ENCODE measurements around the gene LYST. TPM values are rescaled to one million over a fixed set of nuclear protein-coding genes. Genes with fewer than 3 reads are reported as not detected.

The LYST gene
- polyA plus RNA-seq, 1 donor (not counting 4 experiments of a cell fraction or from before 2014, with no cell fraction given) = 24.7 TPM

DNA sequence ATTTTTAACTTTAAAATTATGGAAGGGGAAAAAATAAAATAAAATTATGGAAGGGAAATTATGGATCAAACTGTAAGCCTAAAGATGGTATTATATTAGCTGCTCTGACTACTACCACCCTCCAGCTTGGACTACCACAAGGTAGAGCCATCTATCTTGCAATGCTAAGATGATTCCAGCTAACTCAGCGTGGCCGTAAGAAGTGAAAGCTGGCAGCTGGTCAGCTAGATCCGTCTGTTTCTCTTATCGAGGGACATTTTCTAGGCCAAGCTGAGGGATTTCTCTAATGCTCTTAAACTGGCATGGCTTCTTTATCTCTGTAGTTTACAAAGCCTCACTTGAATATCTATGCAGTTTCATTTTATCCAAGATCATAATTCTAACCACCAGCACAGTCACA lies 31.5 kb downstream of the LYST start:
- H3K27ac ChIP-seq (ENCODE audit: control insufficient read depth, insufficient read depth, low read length) = no peak overlapping the region
- dilution Hi-C loops (cut with MboI; ENCODE audit: extremely low pct_ligation_motif_present, low sequenced_read_pairs) = no loop called here
- TF ChIP-seq EZH2 (IDR thresholded peaks at IDR 0.05; ENCODE audit: low read length) = no peak
- TF ChIP-seq, protein P1, sequence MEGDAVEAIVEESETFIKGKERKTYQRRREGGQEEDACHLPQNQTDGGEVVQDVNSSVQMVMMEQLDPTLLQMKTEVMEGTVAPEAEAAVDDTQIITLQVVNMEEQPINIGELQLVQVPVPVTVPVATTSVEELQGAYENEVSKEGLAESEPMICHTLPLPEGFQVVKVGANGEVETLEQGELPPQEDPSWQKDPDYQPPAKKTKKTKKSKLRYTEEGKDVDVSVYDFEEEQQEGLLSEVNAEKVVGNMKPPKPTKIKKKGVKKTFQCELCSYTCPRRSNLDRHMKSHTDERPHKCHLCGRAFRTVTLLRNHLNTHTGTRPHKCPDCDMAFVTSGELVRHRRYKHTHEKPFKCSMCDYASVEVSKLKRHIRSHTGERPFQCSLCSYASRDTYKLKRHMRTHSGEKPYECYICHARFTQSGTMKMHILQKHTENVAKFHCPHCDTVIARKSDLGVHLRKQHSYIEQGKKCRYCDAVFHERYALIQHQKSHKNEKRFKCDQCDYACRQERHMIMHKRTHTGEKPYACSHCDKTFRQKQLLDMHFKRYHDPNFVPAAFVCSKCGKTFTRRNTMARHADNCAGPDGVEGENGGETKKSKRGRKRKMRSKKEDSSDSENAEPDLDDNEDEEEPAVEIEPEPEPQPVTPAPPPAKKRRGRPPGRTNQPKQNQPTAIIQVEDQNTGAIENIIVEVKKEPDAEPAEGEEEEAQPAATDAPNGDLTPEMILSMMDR (optimal IDR thresholded peaks at IDR 0.05 in 1 of 3, IDR thresholded peaks at IDR 0.05 in 1 of 3, conservative IDR thresholded peaks at IDR 0.05 in 1 of 3; ENCODE audit: extremely low read depth in 1 of 3, insufficient read depth in 2 of 3, low read length in 3 of 3) = peak in 1 of 3 experiments; percentile 8
- FAIRE-seq (no peak), DNase-seq (ENCODE audit: low read depth, low spot score) (no peak)
- no peaks in the 10 kb centered on the region for H3K9me1 ChIP-seq (ENCODE audit: control insufficient read depth, extremely low read depth, insufficient read depth, low read length)
- H3K9ac ChIP-seq (ENCODE audit: control insufficient read depth, extremely low read depth, insufficient read depth, low read length) = no peak overlapping the region
- peaks cover 3% of the 10 kb centered on the region for H3K4me1 ChIP-seq (ENCODE audit: control insufficient read depth, extremely low read depth, insufficient read depth, low read length)
- peak overlapping the region; percentile 43 for H2AFZ ChIP-seq (ENCODE audit: control insufficient read depth, low read length)
- H3K4me2 ChIP-seq (ENCODE audit: control insufficient read depth, extremely low read depth, insufficient read depth, low read depth, low read length) = peak overlapping the region; percentile 69
- no peaks in the 10 kb centered on the region for H3K36me3 ChIP-seq (ENCODE audit: control insufficient read depth in 2 of 2, extremely low read depth in 1 of 2, insufficient read depth in 2 of 2, low read length in 2 of 2)
- no peaks in the 10 kb centered on the region for H3K9me3 ChIP-seq (ENCODE audit: control insufficient read depth, low read depth, low read length)
- no peaks in the 10 kb centered on the region for H3K27me3 ChIP-seq (ENCODE audit: control insufficient read depth, extremely low read depth, insufficient read depth, low read length)
- H3K4me3 ChIP-seq (ENCODE audit: control insufficient read depth in 2 of 3, extremely low read depth in 1 of 3, insufficient read depth in 2 of 3, low read depth in 1 of 3, low read length in 3 of 3) = peak overlapping the region in 2 of 3 experiments; percentile 36 to 55
- H3K79me2 ChIP-seq (ENCODE audit: control insufficient read depth, insufficient read depth, low read length) = peaks cover 25% of the 10 kb centered on the region
- H4K20me1 ChIP-seq (ENCODE audit: control insufficient read depth, extremely low read depth, insufficient read depth, low read length) = no peaks in the 10 kb centered on the region

DNA sequence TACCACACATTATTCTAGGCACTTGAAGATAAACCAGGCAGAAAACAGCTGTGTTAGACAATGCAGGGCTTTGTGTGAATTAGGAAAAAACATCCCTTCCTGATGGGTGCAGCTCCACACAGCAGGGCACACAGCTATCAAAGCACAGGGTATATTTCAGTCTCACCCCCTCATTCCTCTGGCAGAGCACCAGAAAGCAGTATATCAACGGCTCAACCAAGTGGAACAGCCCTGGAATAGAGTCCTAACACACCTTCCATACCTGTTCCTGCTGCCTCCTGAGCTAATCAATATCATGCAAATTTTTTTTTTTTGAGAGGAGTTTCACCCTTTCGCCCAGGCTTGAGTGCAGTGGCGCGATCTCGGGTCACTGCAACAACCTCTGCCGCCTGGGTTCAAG lies 32.1 kb downstream of the LYST start:
- no peaks in the 10 kb centered on the region for H3K9me1 ChIP-seq (ENCODE audit: control insufficient read depth, extremely low read depth, insufficient read depth, low read length)
- no peak overlapping the region for H3K4me2 ChIP-seq (ENCODE audit: control insufficient read depth, extremely low read depth, insufficient read depth, low read depth, low read length)
- H2AFZ ChIP-seq (ENCODE audit: control insufficient read depth, low read length) = no peak overlapping the region
- DNase-seq (ENCODE audit: low read depth, low spot score) = no peak
- dilution Hi-C loops (cut with MboI; ENCODE audit: extremely low pct_ligation_motif_present, low sequenced_read_pairs) = no loop called here
- H3K27me3 ChIP-seq (ENCODE audit: control insufficient read depth, extremely low read depth, insufficient read depth, low read length) = no peaks in the 10 kb centered on the region
- H3K9ac ChIP-seq (ENCODE audit: control insufficient read depth, extremely low read depth, insufficient read depth, low read length) = no peak overlapping the region
- no peak overlapping the region for H3K27ac ChIP-seq (ENCODE audit: control insufficient read depth, insufficient read depth, low read length)
- FAIRE-seq = no peak
- no peak for TF ChIP-seq EZH2 (IDR thresholded peaks at IDR 0.05; ENCODE audit: low read length)
- TF ChIP-seq, protein P1 (optimal IDR thresholded peaks at IDR 0.05 in 1 of 3, IDR thresholded peaks at IDR 0.05 in 1 of 3, conservative IDR thresholded peaks at IDR 0.05 in 1 of 3; ENCODE audit: extremely low read depth in 1 of 3, insufficient read depth in 2 of 3, low read length in 3 of 3) = no peak
- H3K36me3 ChIP-seq (ENCODE audit: control insufficient read depth in 2 of 2, extremely low read depth in 1 of 2, insufficient read depth in 2 of 2, low read length in 2 of 2) = peaks cover 0 to 2% of the 10 kb centered on the region in 2 experiments
- H3K4me1 ChIP-seq (ENCODE audit: control insufficient read depth, extremely low read depth, insufficient read depth, low read length) = peaks cover 3% of the 10 kb centered on the region
- peaks cover 20% of the 10 kb centered on the region for H3K79me2 ChIP-seq (ENCODE audit: control insufficient read depth, insufficient read depth, low read length)
- no peak overlapping the region for H3K4me3 ChIP-seq (ENCODE audit: control insufficient read depth in 2 of 3, extremely low read depth in 1 of 3, insufficient read depth in 2 of 3, low read depth in 1 of 3, low read length in 3 of 3)
- no peaks in the 10 kb centered on the region for H3K9me3 ChIP-seq (ENCODE audit: control insufficient read depth, low read depth, low read length)
- no peaks in the 10 kb centered on the region for H4K20me1 ChIP-seq (ENCODE audit: control insufficient read depth, extremely low read depth, insufficient read depth, low read length)
